Body of pancreas (tissue), 4 donors: ENCODE data around the gene FSTL5. TPM values are rescaled to one million over a fixed set of nuclear protein-coding genes. Genes with fewer than 3 reads are reported as not detected.

ENCODE experiments used
- ATAC-seq: fragments of 150-250 bp; one replicate; pipeline ENCODE4 v1.9.1; 2016
- DNase-seq, 4 donors: peaks; one replicate each; pipeline ENCODE4 v3.0.0-alpha.2; 2019
- H3K27ac ChIP-seq, 4 donors: fragments of 200-600 bp; sonication (generic); 1 replicate in 3 of 4; 2 replicates in 1 of 4; pipeline versions ENCODE4 v1.5.1 to v1.6.1; 2016 to 2019; ENCODE audit warnings: mild to moderate bottlenecking in 1 of 4, mixed read lengths in 1 of 4, moderate library complexity in 1 of 4
- H3K27me3 ChIP-seq, 2 donors: fragments of 200-600 bp; sonication (generic); one replicate each; pipeline ENCODE4 v1.6.0; 2016; ENCODE audit warnings: mild to moderate bottlenecking in 1 of 2
- H3K36me3 ChIP-seq, 2 donors: fragments of 200-600 bp; sonication (generic); replicated peaks in 1 of 2; 2 replicates each; pipeline ENCODE4 v1.5.1; 2016; ENCODE audit warnings: low read depth in 2 of 2; ENCODE audit not compliant: insufficient read depth in 1 of 2
- H3K4me1 ChIP-seq: fragments of 200-600 bp; sonication (generic); one replicate; pipeline ENCODE4 v1.6.0; 2016
- H3K4me3 ChIP-seq, 2 donors: fragments of 200-600 bp; sonication (generic); 1 replicate in 1 of 2; 2 replicates in 1 of 2; pipeline ENCODE4 v1.5.1; 2016 to 2019
- H3K9me3 ChIP-seq, 3 donors: fragments of 200-600 bp; sonication (generic); 1 replicate in 2 of 3; 2 replicates in 1 of 3; pipeline ENCODE4 v1.5.1; 2016
- POLR2A ChIP-seq, 3 donors: fragments of 450-650 bp; IDR thresholded peaks; one replicate each; pipeline ENCODE4 v1.6.1; 2016; ENCODE audit warnings: antibody characterized with exemption in 3 of 3, mild to moderate bottlenecking in 2 of 3
- WGBS, 2 donors: methylation state at CpG; one replicate each; pipeline ENCODE4 v1.1.5; 2017; 5-methylcytosine and 5-hydroxymethylcytosine counted together
- intact Hi-C: fragments of 100-400 bp; cut with DNase I; formaldehyde crosslinking; loops from one replicate; pipeline ENCODE4 v1.15.1; 2023
- total RNA-seq, 2 donors: library from RNA; depleted of rRNA; stranded (reverse); fragments of >200 nt; gene quantifications; one replicate each; pipeline ENCODE4 v1.1.0, GENCODE V29; 2016
- TF ChIP-seq, protein P1 (sequence below), 7 experiments: fragments of 450-650 bp in 4 of 7; fragments of 200-600 bp in 3 of 7; sonication (generic) in 3 of 7; IDR thresholded peaks; one replicate each; pipeline ENCODE4 v1.5.1; 2016 to 2019; ENCODE audit warnings: antibody characterized with exemption in 7 of 7

FSTL5 gene
- total RNA-seq, 2 donors from 2014 or later = 1.3 TPM; not detected in 1

DNA sequence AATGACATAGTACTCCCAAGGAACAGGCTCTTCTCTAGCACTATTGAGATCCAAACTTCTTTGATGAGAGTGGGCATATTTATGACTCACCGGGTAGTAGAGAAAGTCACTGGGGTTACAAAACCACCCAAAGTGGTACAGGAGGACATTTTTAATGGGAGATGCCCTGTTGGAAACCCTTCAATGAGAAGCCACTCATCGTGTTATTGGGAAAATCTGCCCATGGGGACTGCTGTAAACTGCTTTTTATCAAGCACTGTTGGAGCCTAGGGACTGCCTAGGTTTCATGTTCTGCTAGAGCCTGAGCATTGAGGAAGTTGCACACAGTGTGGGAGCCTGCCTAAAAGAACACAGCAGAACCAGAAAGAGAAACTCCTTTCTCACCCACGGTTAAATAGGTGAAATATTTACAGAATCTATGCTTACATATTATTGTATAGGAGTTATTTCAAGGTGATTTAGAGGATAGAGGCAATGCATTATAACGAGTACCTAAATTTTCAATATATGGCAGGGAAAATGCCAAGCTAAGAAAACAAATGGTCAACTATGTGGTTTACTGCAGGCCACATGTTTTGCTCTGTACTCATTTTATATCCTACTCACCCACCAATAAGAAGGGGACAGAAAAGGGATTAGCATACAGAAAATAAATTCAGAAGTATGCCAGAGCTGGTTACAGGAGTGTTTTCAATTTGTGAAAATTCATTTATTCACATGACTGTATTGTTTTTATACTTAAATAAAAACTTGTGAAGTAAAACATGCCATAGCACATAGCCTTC is 559.1 kb downstream of the FSTL5 start:
- ATAC-seq (no peak), DNase-seq (no peak)
- Histone ChIP-seq H3K27me3 (no peaks in the 10 kb centered on the region), H3K4me3 (no peak overlapping the region), H3K36me3 (no peaks in the 10 kb centered on the region), H3K9me3 (no peaks in the 10 kb centered on the region), H3K27ac (no peak overlapping the region), H3K4me1 (no peaks in the 10 kb centered on the region)
- 60 to 66% methylated on average over 4 of the region's 4 CpGs for WGBS, 2 donors
- intact Hi-C loops = no loop called here
- TF ChIP-seq POLR2A (IDR thresholded peaks at IDR 0.05) = no peak
- TF ChIP-seq, protein P1, sequence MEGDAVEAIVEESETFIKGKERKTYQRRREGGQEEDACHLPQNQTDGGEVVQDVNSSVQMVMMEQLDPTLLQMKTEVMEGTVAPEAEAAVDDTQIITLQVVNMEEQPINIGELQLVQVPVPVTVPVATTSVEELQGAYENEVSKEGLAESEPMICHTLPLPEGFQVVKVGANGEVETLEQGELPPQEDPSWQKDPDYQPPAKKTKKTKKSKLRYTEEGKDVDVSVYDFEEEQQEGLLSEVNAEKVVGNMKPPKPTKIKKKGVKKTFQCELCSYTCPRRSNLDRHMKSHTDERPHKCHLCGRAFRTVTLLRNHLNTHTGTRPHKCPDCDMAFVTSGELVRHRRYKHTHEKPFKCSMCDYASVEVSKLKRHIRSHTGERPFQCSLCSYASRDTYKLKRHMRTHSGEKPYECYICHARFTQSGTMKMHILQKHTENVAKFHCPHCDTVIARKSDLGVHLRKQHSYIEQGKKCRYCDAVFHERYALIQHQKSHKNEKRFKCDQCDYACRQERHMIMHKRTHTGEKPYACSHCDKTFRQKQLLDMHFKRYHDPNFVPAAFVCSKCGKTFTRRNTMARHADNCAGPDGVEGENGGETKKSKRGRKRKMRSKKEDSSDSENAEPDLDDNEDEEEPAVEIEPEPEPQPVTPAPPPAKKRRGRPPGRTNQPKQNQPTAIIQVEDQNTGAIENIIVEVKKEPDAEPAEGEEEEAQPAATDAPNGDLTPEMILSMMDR (IDR thresholded peaks at IDR 0.05) = no peak

- no peak for DNase-seq
Measured at GRCh38 chr4:161601011-161601410, 562.8 kb downstream of the FSTL5 start.

GRCh38 chr4:161595230-161595771 is 568.5 kb downstream of the FSTL5 start:
- intact Hi-C loops = no loop called here
- H3K27ac ChIP-seq = no peak overlapping the region
- WGBS, 2 donors = 44 to 57% methylated on average over 2 of the region's 2 CpGs
- H3K36me3 ChIP-seq = no peaks in the 10 kb centered on the region
- DNase-seq = no peak
- no peak for TF ChIP-seq POLR2A (IDR thresholded peaks at IDR 0.05)
- TF ChIP-seq, protein P1 (IDR thresholded peaks at IDR 0.05) = no peak
- H3K9me3 ChIP-seq = no peaks in the 10 kb centered on the region
- no peaks in the 10 kb centered on the region for H3K27me3 ChIP-seq
- H3K4me3 ChIP-seq = no peak overlapping the region
- H3K4me1 ChIP-seq = no peaks in the 10 kb centered on the region
- no peak for ATAC-seq

More at GRCh38 chr4:161601011-161601410, 562.8 kb downstream of the FSTL5 start:
- intact Hi-C loops = no loop called here
- H3K36me3 ChIP-seq = no peaks in the 10 kb centered on the region
- H3K27me3 ChIP-seq = no peaks in the 10 kb centered on the region
- no peak for TF ChIP-seq POLR2A (IDR thresholded peaks at IDR 0.05)
- TF ChIP-seq, protein P1 (IDR thresholded peaks at IDR 0.05) = no peak
- H3K27ac ChIP-seq = no peak overlapping the region
- no peak for ATAC-seq
- H3K4me1 ChIP-seq = no peaks in the 10 kb centered on the region
- H3K4me3 ChIP-seq = no peak overlapping the region
- no peaks in the 10 kb centered on the region for H3K9me3 ChIP-seq

- 65 to 71% methylated on average over 6 of the region's 6 CpGs for WGBS, 2 donors
- ATAC-seq (no peak), DNase-seq (no peak)
- TF ChIP-seq POLR2A (IDR thresholded peaks at IDR 0.05) = no peak
- TF ChIP-seq, protein P1 (IDR thresholded peaks at IDR 0.05) = no peak
- Histone ChIP-seq H3K4me3 (no peak overlapping the region), H3K27me3 (no peaks in the 10 kb centered on the region), H3K36me3 (no peaks in the 10 kb centered on the region), H3K4me1 (no peaks in the 10 kb centered on the region), H3K27ac (no peak overlapping the region), H3K9me3 (no peaks in the 10 kb centered on the region)
- intact Hi-C loops = no loop called here
Measured at GRCh38 chr4:161585011-161585410, 578.8 kb downstream of the FSTL5 start.

DNA sequence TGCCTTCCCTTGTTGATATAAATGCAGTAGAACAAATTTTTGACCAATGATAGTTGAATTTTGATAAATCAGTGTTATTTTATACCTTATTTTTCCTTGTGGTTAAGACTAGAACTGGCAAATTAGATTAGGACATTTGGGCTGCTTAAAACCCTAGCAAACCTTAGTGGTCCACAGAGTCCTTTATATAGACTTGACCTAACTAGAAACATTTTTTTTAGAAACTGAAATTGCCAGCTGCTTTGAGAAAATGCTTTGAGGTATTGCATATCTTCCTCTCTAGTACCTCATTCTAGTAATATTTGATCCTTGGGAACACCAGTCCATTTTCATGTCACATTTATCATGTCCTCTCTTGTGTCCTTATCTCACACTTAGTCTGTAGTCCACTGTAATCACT is 580.3 kb downstream of the FSTL5 start:
- Histone ChIP-seq H3K27me3 (no peaks in the 10 kb centered on the region), H3K9me3 (no peaks in the 10 kb centered on the region), H3K27ac (no peak overlapping the region), H3K4me3 (no peak overlapping the region), H3K36me3 (no peaks in the 10 kb centered on the region), H3K4me1 (no peaks in the 10 kb centered on the region)
- TF ChIP-seq POLR2A (IDR thresholded peaks at IDR 0.05) = no peak
- TF ChIP-seq, protein P1 (IDR thresholded peaks at IDR 0.05) = no peak
- ATAC-seq (no peak), DNase-seq (no peak)
- intact Hi-C loops = no loop called here
